Astrocyte of the cerebellum (primary cell): Measurements from ENCODE around the gene RPUSD3.
A peak's percentile ranks its signal among the peaks of the same experiment; 100 is the strongest.

Source experiments
- DNase-seq: peaks from one replicate; pipeline ENCODE4 v3.0.0-alpha.2; 2011; ENCODE audit warnings: low read depth
- H3K4me3 ChIP-seq: 2 replicates; pipeline ENCODE4 v1.5.1; 2011; ENCODE audit warnings: mild to moderate bottlenecking, low read depth, low read length, moderate library complexity
- in situ Hi-C: cut with HindIII; loops from 2 replicates; pipeline ENCODE4 v1.10.0; 2017; ENCODE audit warnings: low sequenced_read_pairs
- TF ChIP-seq, protein P1 (sequence below): IDR thresholded peaks from 2 replicates; pipeline ENCODE4 v1.5.1; 2012; ENCODE audit warnings: low read length, low read depth, moderate library complexity, mild to moderate bottlenecking; ENCODE audit errors: missing control alignments

Gene RPUSD3

DNA sequence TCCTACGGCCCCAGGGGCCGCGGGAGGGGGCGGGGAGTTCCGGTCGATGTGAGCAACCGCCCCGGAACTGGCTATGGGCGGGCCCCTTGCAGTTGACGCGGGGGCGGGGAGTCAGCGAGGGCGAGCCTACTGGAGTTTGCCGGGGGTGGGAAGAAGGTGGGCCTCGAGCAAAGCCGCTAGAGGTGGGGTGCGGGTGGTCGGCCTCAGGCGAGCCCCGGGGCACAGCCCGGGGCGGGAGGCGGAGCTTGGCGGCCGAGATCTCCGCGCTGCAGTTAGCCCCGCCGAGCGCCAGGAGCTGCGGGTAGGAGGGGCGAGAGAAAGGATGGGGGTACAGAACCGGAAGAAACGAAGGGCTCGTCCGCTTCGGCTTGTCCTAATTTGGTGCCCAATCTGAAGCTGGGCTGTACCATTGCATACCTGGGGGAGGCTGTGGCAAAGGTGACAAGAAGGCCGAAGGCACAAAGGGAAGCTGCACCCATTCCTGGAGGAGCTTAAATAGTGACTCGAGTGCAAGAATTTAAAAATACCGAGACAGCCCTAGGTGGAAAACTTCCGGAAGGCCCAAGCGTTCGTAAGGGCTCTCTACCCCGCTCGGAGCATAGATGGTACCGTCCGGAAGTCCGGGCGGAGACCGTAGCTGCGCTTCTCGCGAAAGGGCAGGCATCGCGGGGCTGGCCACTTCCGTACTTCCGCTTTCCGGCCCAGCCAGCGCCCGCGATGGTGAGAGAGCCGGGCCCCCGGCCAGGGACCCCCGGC is 51.2 kb downstream of the RPUSD3 start, which contains the start of the genes ARPC4 and TADA3:
TSS of gene ARPC4 (plus strand) at position 678 of the 756 bp plus-strand sequence. CDS start at position 718, 40 bp downstream.
TSS of gene TADA3 (minus strand) at position 69 of the 756 bp plus-strand sequence. CDS start 1,007 bp downstream, outside the sequence.
- in situ Hi-C loops = no loop called here
- TF ChIP-seq, protein P1, sequence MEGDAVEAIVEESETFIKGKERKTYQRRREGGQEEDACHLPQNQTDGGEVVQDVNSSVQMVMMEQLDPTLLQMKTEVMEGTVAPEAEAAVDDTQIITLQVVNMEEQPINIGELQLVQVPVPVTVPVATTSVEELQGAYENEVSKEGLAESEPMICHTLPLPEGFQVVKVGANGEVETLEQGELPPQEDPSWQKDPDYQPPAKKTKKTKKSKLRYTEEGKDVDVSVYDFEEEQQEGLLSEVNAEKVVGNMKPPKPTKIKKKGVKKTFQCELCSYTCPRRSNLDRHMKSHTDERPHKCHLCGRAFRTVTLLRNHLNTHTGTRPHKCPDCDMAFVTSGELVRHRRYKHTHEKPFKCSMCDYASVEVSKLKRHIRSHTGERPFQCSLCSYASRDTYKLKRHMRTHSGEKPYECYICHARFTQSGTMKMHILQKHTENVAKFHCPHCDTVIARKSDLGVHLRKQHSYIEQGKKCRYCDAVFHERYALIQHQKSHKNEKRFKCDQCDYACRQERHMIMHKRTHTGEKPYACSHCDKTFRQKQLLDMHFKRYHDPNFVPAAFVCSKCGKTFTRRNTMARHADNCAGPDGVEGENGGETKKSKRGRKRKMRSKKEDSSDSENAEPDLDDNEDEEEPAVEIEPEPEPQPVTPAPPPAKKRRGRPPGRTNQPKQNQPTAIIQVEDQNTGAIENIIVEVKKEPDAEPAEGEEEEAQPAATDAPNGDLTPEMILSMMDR = no peak
- peak within 1 kb of the TSS; percentile 97 for H3K4me3 ChIP-seq
- peak; percentile 92 for DNase-seq

DNA sequence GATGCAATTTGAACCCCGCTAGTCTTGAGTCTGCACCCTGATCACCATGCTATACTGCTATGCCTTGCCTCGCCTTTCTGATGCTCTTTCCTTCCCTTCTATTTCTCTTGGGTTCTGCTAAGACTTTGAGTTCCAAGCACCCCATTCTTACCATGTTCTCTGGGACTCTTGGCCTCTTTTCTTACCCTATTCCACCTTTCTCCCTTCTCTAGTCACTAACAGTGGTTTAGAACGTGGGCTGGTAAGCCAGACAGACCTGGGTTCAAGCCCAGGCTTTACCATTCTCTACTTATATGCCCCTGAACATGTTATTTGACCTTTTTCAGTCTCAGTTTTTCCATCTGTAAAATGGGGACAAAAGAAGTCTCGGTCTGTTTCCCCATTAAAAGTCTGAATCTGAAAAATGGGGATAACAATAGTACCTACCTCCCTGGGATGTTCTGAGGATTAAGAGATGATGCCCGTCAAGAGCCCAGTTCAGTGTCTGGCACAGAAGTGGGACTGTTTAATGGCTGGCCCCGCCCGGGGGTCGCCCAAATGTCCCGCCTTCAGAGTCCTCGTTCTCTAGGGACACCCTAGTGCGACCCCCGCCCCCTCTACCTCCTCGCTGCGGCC is 51.9 kb downstream of the RPUSD3 start:
- TF ChIP-seq, protein P1 = no peak
- DNase-seq = no peak
- in situ Hi-C loops = no loop called here
- H3K4me3 ChIP-seq = peak overlapping the region; percentile 97

DNA sequence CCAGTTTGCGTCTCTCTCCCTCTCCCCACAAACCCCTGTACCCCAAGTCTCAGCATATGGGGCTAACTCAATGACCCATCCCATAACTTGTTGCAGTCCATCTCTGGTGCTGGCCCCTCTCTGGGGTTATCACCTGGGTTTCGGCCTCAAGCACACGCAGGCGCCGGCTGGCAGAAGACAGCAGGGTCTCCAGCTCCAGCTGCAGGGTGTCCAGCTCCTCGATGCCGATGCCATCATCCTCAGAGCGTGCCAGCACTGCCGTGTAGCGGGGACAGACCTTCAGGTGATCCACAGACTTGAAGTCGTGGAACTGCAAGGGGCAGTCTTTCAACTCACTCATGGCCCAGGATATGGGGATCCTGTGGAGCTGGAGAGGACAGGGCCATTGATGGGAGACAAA is 52.7 kb downstream of the RPUSD3 start:
- H3K4me3 ChIP-seq = peak overlapping the region; percentile 97
- TF ChIP-seq, protein P1 = no peak
- no peak for DNase-seq
- in situ Hi-C loops = no loop called here
